GM19463 (cell line): ENCODE results near the gene PLP2.
"Not testable (repeated sequence)": the region's sequence is repeated elsewhere in the genome, so short reads cannot be mapped to it uniquely, and the experiment has no call there.

Source experiments
- ATAC-seq: cut with Tn5 transposase; IDR thresholded peaks from one replicate; pipeline ENCODE4 v1.9.1; 2021; ENCODE audit warnings: mild to moderate bottlenecking, moderate library complexity; ENCODE audit not compliant: unreplicated experiment

Gene PLP2

DNA sequence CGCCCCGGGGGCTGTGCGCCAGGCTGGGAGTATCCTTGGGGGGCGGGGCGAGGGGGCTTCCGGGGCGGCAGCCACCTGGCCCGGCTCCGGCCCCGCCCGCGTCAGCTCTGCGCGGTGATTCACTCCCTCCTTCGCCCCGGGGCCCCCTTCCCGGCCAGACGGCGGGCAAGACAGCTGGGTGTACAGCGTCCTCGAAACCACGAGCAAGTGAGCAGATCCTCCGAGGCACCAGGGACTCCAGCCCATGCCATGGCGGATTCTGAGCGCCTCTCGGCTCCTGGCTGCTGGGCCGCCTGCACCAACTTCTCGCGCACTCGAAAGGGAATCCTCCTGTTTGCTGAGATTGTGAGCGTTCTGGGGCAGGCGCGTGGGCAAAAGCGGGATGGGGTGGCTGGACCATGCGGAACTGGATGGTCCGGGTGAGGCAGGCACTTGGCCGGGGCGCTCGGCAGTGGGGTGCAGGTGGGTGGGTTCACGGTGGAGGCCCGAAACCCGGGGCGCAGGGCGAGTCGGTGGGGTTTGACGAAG lies at the start of gene PLP2:
Gene PLP2 (plus strand): TSS at position 147 of the 528 bp plus-strand sequence. CDS start 103 bp downstream, at position 250.
- ATAC-seq: peak; percentile 32

GRCh38 chrX:49122499-49122898 lies 49.2 kb upstream of the PLP2 start:
- no peak for ATAC-seq

- ATAC-seq: not testable (repeated sequence)
Measured at GRCh38 chrX:49127742-49128258, 43.9 kb upstream of the PLP2 start.

DNA sequence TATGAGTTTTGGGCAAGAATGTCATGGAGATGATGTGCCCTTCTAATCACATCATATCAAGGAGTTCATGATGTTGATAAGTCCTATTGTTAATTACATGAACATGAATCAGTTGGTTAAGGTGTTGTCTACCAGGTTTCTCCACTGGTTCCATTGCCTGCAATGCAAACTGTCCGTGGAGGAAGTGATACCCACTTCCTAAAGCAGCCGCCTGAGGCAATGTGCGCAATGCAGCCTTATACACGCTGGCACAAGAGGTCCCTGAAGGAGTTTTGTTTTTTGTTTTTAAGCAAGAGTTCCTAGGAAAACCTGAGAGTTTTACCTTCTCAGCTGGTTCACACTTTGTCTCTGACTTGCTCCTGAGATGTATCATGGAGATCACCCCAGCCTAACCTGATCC lies 42.3 kb upstream of the PLP2 start:
- no peak for ATAC-seq

GRCh38 chrX:49132275-49132674 lies 39.4 kb upstream of the PLP2 start:
- not testable (repeated sequence) for ATAC-seq

DNA sequence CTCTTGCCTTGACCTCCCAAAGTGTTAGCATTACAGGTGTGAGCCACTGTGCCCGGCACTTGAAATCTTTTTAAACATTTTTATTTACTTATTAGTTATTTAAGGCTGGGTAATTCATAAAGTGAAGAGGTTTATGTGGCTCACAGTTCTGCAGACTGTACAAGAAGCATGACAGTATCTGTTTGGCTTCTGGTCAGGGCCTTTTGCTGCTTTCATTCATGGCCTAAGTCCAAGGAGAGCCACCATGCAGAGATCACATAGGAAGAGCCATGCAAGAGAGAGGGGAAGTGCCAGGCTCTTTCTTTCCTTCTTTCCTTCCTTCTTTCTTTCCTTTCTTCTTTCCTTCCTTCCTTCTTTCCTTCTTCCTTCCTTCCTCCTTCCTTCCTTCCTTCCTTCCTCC lies 37.9 kb upstream of the PLP2 start:
- ATAC-seq: no peak

DNA sequence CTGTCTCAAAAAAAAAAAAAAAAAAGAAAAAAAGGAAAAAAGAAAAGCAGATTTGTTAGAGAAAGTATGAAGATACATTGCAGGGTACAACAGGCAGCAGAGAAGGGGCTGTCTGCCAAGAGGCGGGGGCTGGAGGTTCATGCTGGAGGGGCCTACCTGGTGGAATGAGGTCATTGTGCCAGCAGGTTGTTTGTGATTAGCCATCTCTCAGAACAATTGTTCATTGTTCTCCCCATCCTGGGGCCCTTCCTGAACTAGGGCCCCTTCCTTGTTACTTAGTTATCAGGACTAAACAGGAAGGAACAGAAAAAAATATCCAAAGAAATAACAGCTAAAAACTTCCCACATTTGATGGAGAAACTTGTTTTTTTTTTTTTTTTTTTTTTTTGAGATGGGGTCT lies 34.2 kb upstream of the PLP2 start:
- ATAC-seq: no peak

DNA sequence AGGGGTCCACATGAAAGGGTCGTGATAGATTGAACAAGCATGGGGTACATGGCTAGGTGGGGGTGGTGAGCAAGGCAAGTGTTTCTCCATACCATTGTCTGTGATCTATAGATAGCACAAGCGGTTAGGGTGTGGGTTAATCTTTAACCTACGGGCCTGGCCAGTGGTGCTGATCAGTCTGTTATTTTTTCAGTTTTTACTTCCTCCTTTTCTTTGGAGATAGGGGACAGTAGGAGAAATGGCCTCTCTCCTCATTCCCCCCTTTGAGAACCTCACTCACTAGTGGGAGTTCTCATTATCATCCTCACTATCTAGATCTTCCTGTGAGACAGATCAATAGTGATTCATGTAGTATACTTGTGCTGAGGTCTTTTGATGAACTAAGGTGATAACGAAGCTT lies 32.0 kb upstream of the PLP2 start:
- no peak for ATAC-seq

DNA sequence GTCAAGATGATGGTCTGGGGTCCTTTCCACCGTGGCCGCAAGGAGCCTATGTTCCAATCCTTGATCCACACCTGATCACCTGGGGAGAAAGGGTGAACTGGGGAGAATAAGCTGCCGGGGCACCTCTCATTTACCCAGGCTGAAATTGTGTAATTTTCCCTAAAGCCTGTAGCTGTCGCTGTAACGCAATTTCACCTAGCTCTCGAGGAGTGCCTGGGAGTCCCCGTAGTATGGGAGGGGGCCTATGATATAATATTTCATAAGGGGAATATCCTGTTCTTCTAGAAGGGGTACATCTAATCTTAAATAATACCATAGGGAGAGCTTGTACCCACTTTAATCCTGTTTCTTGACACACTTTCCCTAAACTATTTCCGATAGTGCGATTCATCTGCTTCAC lies 29.4 kb upstream of the PLP2 start:
- not testable (repeated sequence) for ATAC-seq

- not testable (repeated sequence) for ATAC-seq
Measured at GRCh38 chrX:49143154-49143553, 28.5 kb upstream of the PLP2 start.

DNA sequence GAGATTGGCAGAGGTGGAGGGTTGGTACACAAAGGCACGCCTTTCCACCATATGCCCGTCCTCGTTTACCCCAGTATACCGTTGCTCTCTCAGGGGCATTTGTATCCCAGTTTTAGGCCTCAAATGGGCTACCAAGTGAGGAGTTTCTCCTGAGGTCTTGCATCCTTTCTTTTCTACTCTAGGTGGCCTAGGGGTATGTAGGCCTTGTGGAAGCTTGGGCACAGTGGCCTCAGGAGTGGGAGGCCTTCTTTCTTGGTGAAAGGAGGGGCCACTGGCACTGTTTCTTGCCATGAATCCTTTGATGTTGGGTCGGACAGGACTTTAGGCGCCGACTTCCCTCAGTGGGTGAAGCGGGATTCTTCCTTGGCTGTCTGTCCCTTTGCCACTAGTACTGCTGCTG lies 24.4 kb upstream of the PLP2 start:
- no peak for ATAC-seq

GRCh38 chrX:49147936-49148335 lies 23.8 kb upstream of the PLP2 start:
- ATAC-seq: no peak

DNA sequence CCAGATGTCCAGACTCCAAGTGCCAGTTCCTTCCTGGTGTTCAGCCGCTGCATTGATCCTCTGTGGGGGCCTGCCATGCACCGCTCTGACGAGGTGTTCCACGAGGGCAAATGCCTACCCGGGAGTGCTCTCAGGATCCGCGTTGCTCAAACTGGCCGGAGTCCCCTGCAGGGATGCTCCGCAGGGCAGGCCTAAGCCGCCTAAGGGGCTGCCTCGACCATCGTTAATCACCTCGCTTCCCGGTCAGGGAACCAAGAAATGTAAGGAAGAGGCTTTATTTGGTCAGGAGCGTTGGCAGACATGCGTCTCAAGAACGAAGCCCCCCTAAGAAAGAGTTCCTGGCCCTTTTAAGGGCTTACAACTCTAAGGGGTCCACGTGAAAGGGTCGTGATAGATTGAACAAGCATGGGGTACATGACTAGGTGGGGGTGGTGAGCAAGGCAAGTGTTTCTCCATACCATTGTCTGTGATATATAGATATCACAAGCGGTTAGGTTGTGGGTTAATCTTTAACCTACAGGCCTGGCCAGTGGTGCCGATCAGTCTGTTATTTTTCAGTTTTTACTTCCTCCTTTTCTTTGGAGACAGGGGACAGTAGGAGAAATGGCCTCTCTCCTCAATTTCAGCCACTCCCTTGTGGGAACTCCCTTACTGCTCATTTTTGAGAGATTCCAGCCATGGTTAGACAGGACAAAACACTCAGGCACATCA lies 23.2 kb upstream of the PLP2 start:
- ATAC-seq: not testable (repeated sequence)

GRCh38 chrX:49149291-49149690 lies 22.4 kb upstream of the PLP2 start:
- ATAC-seq: not testable (repeated sequence)

- no peak for ATAC-seq
Measured at GRCh38 chrX:49153467-49153866, 18.2 kb upstream of the PLP2 start.

DNA sequence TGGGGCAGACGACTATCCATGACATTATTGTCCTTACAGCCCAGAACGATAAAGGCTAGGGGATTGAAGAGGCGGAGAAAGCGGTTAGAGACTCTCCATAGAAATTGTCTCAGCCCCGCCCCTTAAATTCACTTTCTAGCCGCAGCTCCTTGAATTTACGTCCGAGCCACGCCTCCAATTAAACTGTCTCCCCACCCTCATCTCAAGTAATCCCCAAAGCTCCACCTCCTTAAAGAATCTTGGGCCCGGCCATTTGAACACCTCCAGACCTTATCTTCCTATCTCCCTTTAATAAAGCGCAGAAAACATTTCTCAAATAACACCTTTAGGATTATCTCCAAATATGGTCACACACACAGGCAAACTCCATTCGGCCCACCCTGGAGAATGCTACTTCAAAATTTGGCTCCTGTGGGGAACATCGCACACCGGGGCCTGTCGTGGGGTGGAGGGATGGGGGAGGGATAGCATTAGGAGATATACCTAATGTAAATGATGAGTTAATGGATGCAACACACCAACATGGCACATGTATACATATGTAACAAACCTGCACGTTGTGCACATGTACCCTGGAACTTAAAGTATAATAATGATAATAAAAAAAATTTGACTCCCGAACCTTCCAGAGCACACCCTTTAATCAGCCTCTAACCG lies 16.3 kb upstream of the PLP2 start:
- ATAC-seq: no peak

- peak; percentile 90 for ATAC-seq
Measured at GRCh38 chrX:49155900-49156837, 15.5 kb upstream of the PLP2 start.

DNA sequence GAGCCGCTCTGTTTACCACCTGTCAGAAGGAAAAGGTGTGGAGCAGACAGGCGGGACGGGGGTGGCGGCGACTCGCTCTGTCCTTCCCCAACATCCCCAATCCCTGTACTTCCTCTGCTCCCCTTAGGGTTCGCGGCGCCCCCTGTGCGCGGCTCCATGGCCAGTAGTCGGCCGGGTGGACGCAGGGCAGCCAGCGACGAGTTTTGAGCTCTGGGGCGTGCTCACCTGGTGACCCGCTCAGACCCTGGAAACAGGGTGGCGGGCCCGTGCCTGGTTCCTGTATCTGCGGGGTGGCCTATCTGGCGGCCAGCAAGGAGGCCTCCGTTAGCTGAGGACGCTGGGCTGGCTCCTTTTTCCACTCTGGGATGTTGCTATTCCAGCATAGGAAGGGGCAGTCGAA lies 14.5 kb upstream of the PLP2 start:
- no peak for ATAC-seq

DNA sequence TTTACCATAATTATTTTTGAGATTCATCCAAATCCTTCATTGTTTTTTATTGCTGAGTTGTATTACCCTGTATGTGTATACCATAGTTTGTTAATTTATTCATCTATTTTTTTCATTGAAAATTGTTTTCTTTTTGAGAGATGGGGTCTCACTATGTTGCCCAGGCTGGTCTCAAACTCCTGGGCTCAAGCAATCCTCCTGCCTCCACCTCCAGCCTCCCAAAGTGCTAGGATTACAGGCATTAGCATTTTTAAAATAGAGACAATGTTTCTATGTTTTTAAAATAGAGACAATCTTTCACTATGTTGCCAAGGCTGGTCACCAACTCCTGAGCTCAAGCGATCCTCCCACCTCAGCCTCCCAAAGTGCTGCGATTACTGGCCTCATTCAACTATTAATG lies 10.8 kb upstream of the PLP2 start:
- no peak for ATAC-seq

DNA sequence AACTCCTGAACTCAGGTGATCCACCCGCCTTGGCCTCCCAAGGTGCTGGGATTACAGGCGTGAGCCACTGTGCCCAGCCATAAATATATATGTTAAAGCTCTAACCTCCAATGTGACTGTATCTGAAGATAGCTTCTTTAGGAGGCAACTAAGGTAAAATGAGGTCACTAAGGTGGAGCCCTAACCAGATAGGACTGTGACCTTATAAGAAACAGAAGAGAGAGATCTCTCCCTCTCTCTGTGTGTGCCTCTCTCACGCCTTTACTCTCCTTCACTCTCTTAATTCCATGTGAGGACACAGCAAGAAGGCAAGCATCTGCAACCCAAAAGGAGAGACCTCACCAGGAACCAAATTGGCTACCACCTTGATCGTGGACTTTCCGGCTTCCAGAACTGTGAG lies 10.1 kb upstream of the PLP2 start:
- no peak for ATAC-seq

DNA sequence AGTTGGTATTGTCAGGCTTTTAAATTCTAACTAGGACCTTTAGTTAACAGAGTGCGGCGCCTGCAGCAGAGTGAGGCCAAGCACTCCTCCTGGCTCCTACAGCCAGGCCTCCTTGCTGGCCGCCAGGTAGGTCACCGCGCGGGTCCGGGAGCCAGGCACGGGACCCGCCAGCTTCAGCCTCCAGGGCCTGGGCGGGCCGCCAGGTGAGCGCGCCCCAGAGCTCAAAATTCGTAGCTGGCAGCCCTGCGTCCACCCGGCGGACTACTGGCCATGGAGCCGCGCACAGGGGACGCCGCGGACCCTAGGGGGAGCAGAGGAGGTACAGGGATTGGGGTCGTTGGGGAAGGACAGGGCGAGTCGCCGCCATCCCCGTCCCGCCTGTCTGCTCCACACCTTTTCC lies 9.1 kb upstream of the PLP2 start, which contains the start of gene MAGIX:
Gene MAGIX (plus strand): TSS at position 139 of the 400 bp plus-strand sequence. CDS start 132 bp downstream, at position 271.
- ATAC-seq: no peak
